ENCODE measurements around the gene RPS15.

The RPS15 gene

GRCh38 chr19:1449467-1450442 lies 11.6 kb downstream of the RPS15 start, which contains the start of gene APC2:
APC2 (plus strand) TSS chr19:1450121; CDS start chr19:1453002, 2,881 bp downstream.
- in situ Hi-C loops (cut with MboI; ENCODE audit: low sequenced_read_pairs, unreplicated experiment): no loop called here
- no peak for DNase-seq (ENCODE audit: low spot score)
- no peak for TF ChIP-seq CTCF (IDR thresholded peaks at IDR 0.05; ENCODE audit: borderline replicate concordance, control extremely low read depth, extremely low read depth, insufficient read depth, missing control alignments)

GRCh38 chr19:1450735-1451731 lies 12.8 kb downstream of the RPS15 start:
- no peak for TF ChIP-seq CTCF (IDR thresholded peaks at IDR 0.05; ENCODE audit: borderline replicate concordance, control extremely low read depth, extremely low read depth, insufficient read depth, missing control alignments)
- in situ Hi-C loops (cut with MboI; ENCODE audit: low sequenced_read_pairs, unreplicated experiment): no loop called here
- DNase-seq (ENCODE audit: low spot score): no peak

DNA sequence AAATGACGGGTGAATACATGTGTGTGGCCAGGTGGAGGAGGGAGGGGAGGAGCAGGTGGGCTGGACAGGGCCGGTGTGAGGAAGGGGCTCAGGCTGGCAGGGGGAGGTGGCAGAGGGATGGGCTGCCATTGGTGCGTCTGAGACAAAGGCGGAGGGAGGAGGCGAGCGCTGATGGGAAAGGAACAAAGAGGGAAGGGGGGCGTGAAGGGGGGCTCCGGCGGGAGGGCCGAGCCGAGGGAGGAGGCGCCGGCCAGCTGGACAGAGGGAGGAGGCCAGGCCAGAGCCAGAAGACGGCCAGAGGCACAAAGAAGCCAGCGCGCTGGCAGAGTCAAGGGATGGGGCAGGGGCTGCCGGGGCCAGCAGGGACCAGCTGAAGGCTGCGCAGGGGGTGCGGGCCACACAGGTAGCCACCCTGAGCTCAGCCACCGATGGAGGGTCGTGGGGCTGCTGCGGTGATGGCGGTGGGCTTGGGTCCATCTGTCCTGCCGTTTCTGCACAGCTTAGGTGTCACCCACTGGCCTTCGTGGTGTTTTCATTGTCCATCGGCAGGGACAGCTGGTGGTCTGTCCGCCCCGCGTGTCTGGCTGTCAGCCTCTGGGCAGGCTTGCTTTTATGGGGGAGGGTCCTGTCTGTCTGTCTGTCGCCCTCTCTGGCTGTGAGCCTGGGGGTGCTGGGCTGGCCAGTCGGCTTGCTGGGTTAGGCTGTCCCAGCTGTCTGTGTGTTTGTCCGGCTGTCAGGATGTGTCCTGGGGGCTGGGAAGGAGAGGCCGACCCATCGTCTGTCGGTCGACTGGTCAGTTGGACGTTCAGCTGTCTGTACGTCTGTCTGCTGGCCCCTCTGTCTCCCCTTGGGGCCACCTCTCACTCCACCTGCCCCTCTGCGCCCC lies 14.0 kb downstream of the RPS15 start:
- no peak for DNase-seq (ENCODE audit: low spot score)
- TF ChIP-seq CTCF (IDR thresholded peaks at IDR 0.05; ENCODE audit: borderline replicate concordance, control extremely low read depth, extremely low read depth, insufficient read depth, missing control alignments): no peak
- in situ Hi-C loops (cut with MboI; ENCODE audit: low sequenced_read_pairs, unreplicated experiment): no loop called here

- in situ Hi-C loops (cut with MboI; ENCODE audit: low sequenced_read_pairs, unreplicated experiment): no loop called here
- no peak for TF ChIP-seq CTCF (IDR thresholded peaks at IDR 0.05; ENCODE audit: borderline replicate concordance, control extremely low read depth, extremely low read depth, insufficient read depth, missing control alignments)
- no peak for DNase-seq (ENCODE audit: low spot score)
Measured at GRCh38 chr19:1452802-1453524, 14.8 kb downstream of the RPS15 start.

DNA sequence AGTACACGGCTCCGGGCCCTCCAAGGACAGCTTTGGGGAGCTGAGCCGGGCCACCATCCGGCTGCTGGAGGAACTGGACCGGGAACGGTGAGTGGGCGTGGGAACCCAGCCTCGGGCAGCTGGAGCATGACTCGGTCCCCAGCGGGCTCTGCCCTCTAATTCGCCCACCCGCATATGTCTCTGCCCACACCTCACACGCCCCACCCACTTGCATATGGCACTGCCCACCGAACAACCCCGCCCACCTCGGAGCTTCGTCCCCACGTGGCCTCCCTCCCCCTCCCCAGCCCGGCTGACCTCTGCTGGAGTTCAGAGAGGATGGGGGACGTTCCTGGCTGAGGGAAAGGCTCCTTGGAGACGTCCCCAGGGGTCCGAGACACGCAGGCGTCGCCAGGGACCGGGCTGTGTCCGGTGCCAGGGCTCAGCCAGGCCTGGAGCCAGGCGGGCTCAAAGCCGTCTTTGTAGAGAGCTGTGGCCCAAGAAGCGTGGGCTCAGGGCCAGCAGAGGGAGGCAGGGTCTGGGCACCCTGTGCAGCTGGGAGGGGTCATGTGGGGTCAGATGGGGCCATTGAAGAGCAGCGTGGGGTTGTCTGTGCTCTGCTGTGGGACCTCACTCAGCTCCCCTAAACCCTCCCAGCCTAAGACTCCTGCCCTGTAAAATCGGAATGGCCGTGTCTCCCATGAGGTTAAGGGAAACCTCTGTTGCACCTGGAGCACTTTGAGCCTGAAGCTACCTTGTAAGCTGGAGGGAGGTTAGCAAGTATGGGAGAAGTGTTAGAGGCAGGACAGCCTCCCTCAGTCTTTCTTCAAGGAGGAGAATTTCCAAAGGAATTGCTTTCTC lies 15.5 kb downstream of the RPS15 start:
- DNase-seq (ENCODE audit: low spot score): no peak
- TF ChIP-seq CTCF (IDR thresholded peaks at IDR 0.05; ENCODE audit: borderline replicate concordance, control extremely low read depth, extremely low read depth, insufficient read depth, missing control alignments): no peak
- in situ Hi-C loops (cut with MboI; ENCODE audit: low sequenced_read_pairs, unreplicated experiment): no loop called here

Data from GM13976 (cell line).